Gastroesophageal sphincter (tissue), 4 donors: ENCODE measurements around the gene CRIM1. TPM values are rescaled to one million over a fixed set of nuclear protein-coding genes. Genes with fewer than 3 reads are reported as not detected.

Experiments
- ATAC-seq: fragments of 150-250 bp; one replicate; pipeline ENCODE4 v1.9.1; 2016; ENCODE audit warnings: mild to moderate bottlenecking, moderate library complexity
- H3K27ac ChIP-seq, 4 donors: fragments of 200-600 bp; sonication (generic) in 3 of 4; 1 replicate in 3 of 4; 2 replicates in 1 of 4; pipeline ENCODE4 v1.5.1; 2016 to 2019
- H3K27me3 ChIP-seq: fragments of 200-600 bp; sonication (generic); one replicate; pipeline ENCODE4 v1.5.1; 2019
- H3K36me3 ChIP-seq, 2 donors: fragments of 200-600 bp; sonication (generic); one replicate each; pipeline ENCODE4 v1.5.1; 2019; ENCODE audit warnings: control low read depth in 1 of 2
- H3K4me1 ChIP-seq, 3 donors: fragments of 200-600 bp; sonication (generic); 1 replicate in 2 of 3; 2 replicates in 1 of 3; pipeline ENCODE4 v1.5.1; 2016 to 2019; ENCODE audit warnings: control low read depth in 2 of 3
- H3K4me3 ChIP-seq, 2 donors: fragments of 200-600 bp; sonication (generic); one replicate each; pipeline ENCODE4 v1.5.1; 2019; ENCODE audit warnings: mild to moderate bottlenecking in 1 of 2, moderate library complexity in 1 of 2
- H3K9me3 ChIP-seq, 3 donors: fragments of 200-600 bp; sonication (generic); one replicate each; pipeline ENCODE4 v1.5.1; 2017 to 2019; ENCODE audit warnings: control low read depth in 2 of 3
- CTCF ChIP-seq, 4 experiments: fragments of 200-600 bp in 2 of 4; fragments of 450-650 bp in 2 of 4; sonication (generic) in 1 of 4; IDR thresholded peaks; one replicate each; pipeline ENCODE4 v1.5.1; 2017 to 2019; ENCODE audit warnings: antibody characterized with exemption in 4 of 4, mild to moderate bottlenecking in 2 of 4, moderate library complexity in 2 of 4
- EP300 ChIP-seq: sonication (generic); formaldehyde crosslinking; IDR thresholded peaks from one replicate; pipeline ENCODE4 v1.6.1; 2017; ENCODE audit warnings: antibody characterized with exemption, mild to moderate bottlenecking
- POLR2A ChIP-seq, 2 donors: fragments of 450-650 bp; IDR thresholded peaks; one replicate each; pipeline ENCODE4 v1.6.1; 2017; ENCODE audit warnings: antibody characterized with exemption in 2 of 2, mild to moderate bottlenecking in 2 of 2, moderate library complexity in 1 of 2
- POLR2AphosphoS5 ChIP-seq: sonication (generic); formaldehyde crosslinking; IDR thresholded peaks from one replicate; pipeline ENCODE4 v1.6.1; 2017; ENCODE audit warnings: antibody characterized with exemption
- WGBS, 2 donors: methylation state at CpG; one replicate each; pipeline ENCODE4 v1.1.5; 2018; ENCODE audit warnings: low coverage in 1 of 2; 5-methylcytosine and 5-hydroxymethylcytosine counted together
- total RNA-seq, 4 donors: library from RNA; depleted of rRNA; stranded (reverse); fragments of >200 nt; gene quantifications; one replicate each; pipeline ENCODE4 v1.1.0, GENCODE V29; 2016

Gene CRIM1
- total RNA-seq, 4 donors from 2014 or later = 150 to 342 (median 203) TPM

GRCh38 chr2:36388472-36388871 lies 32.9 kb downstream of the CRIM1 start:
- H3K27ac ChIP-seq = peak overlapping the region in 2 of 4 donors; percentile 7 to 14
- H3K9me3 ChIP-seq = no peaks in the 10 kb centered on the region
- H3K27me3 ChIP-seq = no peaks in the 10 kb centered on the region
- TF ChIP-seq POLR2A (IDR thresholded peaks at IDR 0.05) (no peak), POLR2AphosphoS5 (no peak), EP300 (no peak), CTCF (IDR thresholded peaks at IDR 0.05) (no peak)
- ATAC-seq = no peak
- WGBS, 2 donors = 79 to 89% methylated on average over 3 of the region's 3 CpGs
- peaks cover 4 to 51% (median 5%) of the 10 kb centered on the region in 3 donors for H3K4me1 ChIP-seq
- no peaks in the 10 kb centered on the region for H3K36me3 ChIP-seq
- no peak overlapping the region for H3K4me3 ChIP-seq

- Histone ChIP-seq H3K9me3 (no peaks in the 10 kb centered on the region), H3K27me3 (no peaks in the 10 kb centered on the region), H3K4me3 (no peak overlapping the region), H3K4me1 (peaks cover 6 to 53% (median 8%) of the 10 kb centered on the region in 3 donors), H3K36me3 (no peaks in the 10 kb centered on the region), H3K27ac (peak overlapping the region in 3 of 4 donors; percentile 14 to 36 (median 34))
- TF ChIP-seq POLR2A (IDR thresholded peaks at IDR 0.05) (no peak), EP300 (no peak), CTCF (IDR thresholded peaks at IDR 0.05) (no peak)
- no peak for ATAC-seq
- 26 to 32% methylated on average over 5 of the region's 5 CpGs for whole genome bisulfite sequencing, 2 donors
Measured at GRCh38 chr2:36389091-36389564, 33.5 kb downstream of the CRIM1 start.

GRCh38 chr2:36389577-36389976 lies 34.0 kb downstream of the CRIM1 start:
- no peak for TF ChIP-seq POLR2A (IDR thresholded peaks at IDR 0.05)
- no peak for TF ChIP-seq CTCF (IDR thresholded peaks at IDR 0.05)
- TF ChIP-seq POLR2AphosphoS5 = no peak
- TF ChIP-seq EP300 = no peak
- no peaks in the 10 kb centered on the region for H3K9me3 ChIP-seq
- no peaks in the 10 kb centered on the region for H3K27me3 ChIP-seq
- 74 to 89% methylated on average over 3 of the region's 3 CpGs for WGBS, 2 donors
- no peaks in the 10 kb centered on the region for H3K36me3 ChIP-seq
- H3K4me1 ChIP-seq = peaks cover 6 to 54% (median 8%) of the 10 kb centered on the region in 3 donors
- H3K27ac ChIP-seq = peak overlapping the region in 2 of 4 donors; percentile 34 to 36
- no peak overlapping the region for H3K4me3 ChIP-seq
- ATAC-seq = no peak

- no peaks in the 10 kb centered on the region for H3K27me3 ChIP-seq
- WGBS, 2 donors = 70 to 75% methylated on average over 3 to 5 of the region's 5 CpGs
- no peak overlapping the region for H3K27ac ChIP-seq
- ATAC-seq = no peak
- peaks cover 0 to 11% of the 10 kb centered on the region in 2 donors for H3K36me3 ChIP-seq
- no peaks in the 10 kb centered on the region for H3K9me3 ChIP-seq
- TF ChIP-seq CTCF (IDR thresholded peaks at IDR 0.05) (no peak), POLR2AphosphoS5 (no peak), POLR2A (IDR thresholded peaks at IDR 0.05) (no peak), EP300 (no peak)
- peaks cover 6 to 65% (median 8%) of the 10 kb centered on the region in 3 donors for H3K4me1 ChIP-seq
- no peak overlapping the region for H3K4me3 ChIP-seq
Measured at GRCh38 chr2:36392571-36393255, 37.1 kb downstream of the CRIM1 start.

GRCh38 chr2:36393738-36394256 lies 38.2 kb downstream of the CRIM1 start:
- Histone ChIP-seq H3K27ac (peak overlapping the region in 1 of 4 donors; percentile 20), H3K4me3 (no peak overlapping the region), H3K36me3 (peaks cover 0 to 18% of the 10 kb centered on the region in 2 donors), H3K9me3 (no peaks in the 10 kb centered on the region), H3K4me1 (peaks cover 5 to 65% (median 6%) of the 10 kb centered on the region in 3 donors), H3K27me3 (no peaks in the 10 kb centered on the region)
- ATAC-seq = no peak
- TF ChIP-seq POLR2A (IDR thresholded peaks at IDR 0.05) (no peak), EP300 (no peak), CTCF (IDR thresholded peaks at IDR 0.05) (no peak), POLR2AphosphoS5 (no peak)
- WGBS, 2 donors = 60 to 74% methylated on average over 1 to 4 of the region's 4 CpGs
